CD4-positive, alpha-beta T cell (primary cell): ENCODE measurements around the gene PLXNB3. TPM values are rescaled to one million over a fixed set of nuclear protein-coding genes. Genes with fewer than 3 reads are reported as not detected.

Experiments used
- ATAC-seq: fragments of 200-7000 bp; cut with Tn5 transposase; one replicate; pipeline ENCODE4 v1.10.0; 2022; ENCODE audit warnings: mild to moderate bottlenecking; ENCODE audit not compliant: poor library complexity
- CTCF ChIA-PET: fragments of 350-600 bp; sonication (Branson Sonifier 250); formaldehyde crosslinking; loops from one replicate; lab custom pipeline; 2021; ENCODE audit warnings: antibody characterized with exemption, inconsistent platforms; lab: Charles Lee
- POLR2A ChIA-PET: fragments of 350-600 bp; sonication (Branson Sonifier 250); formaldehyde crosslinking; loops from one replicate; lab custom pipeline; 2021; ENCODE audit warnings: antibody characterized with exemption, inconsistent platforms; lab: Charles Lee
- DNase-seq, 14 experiments: peaks; one replicate each; pipeline ENCODE4 v3.0.0-alpha.2; 2013 to 2020; ENCODE audit warnings: mixed read lengths in 2 of 14
- H3K27ac ChIP-seq, 2 donors: one replicate each; pipeline versions ENCODE4 v1.5.1 to v1.7.0; 2013; ENCODE audit warnings: low read length in 2 of 2, low read depth in 1 of 2, mild to moderate bottlenecking in 1 of 2
- H3K27me3 ChIP-seq, 2 experiments: 1 replicate in 1 of 2; 2 replicates in 1 of 2; pipeline versions ENCODE4 v1.6.1 to v1.7.0; 2013; ENCODE audit warnings: low read length in 2 of 2, control low read depth in 1 of 2, mild to moderate bottlenecking in 1 of 2, moderate library complexity in 1 of 2; ENCODE audit not compliant: insufficient read depth in 2 of 2, control insufficient read depth in 1 of 2
- H3K36me3 ChIP-seq: one replicate; pipeline ENCODE4 v1.6.1; 2013; ENCODE audit warnings: low read length, control low read depth; ENCODE audit not compliant: insufficient read depth
- H3K4me1 ChIP-seq: one replicate; pipeline ENCODE4 v1.6.1; 2013; ENCODE audit warnings: low read length, control low read depth; ENCODE audit not compliant: insufficient read depth
- H3K4me3 ChIP-seq: one replicate; pipeline ENCODE4 v1.5.1; 2013; ENCODE audit warnings: mild to moderate bottlenecking, low read length, moderate library complexity
- H3K9me3 ChIP-seq, 2 experiments: 1 replicate in 1 of 2; 2 replicates in 1 of 2; pipeline versions ENCODE4 v1.6.1 to v1.7.0; 2013; ENCODE audit warnings: low read length in 2 of 2, mild to moderate bottlenecking in 2 of 2, control low read depth in 1 of 2, moderate library complexity in 1 of 2; ENCODE audit not compliant: control insufficient read depth in 1 of 2, insufficient read depth in 1 of 2
- H3K27ac Mint-ChIP-seq: one replicate; pipeline ENCODE4 v1.8.0; 2020; ENCODE audit warnings: mixed read lengths
- H3K27me3 Mint-ChIP-seq: one replicate; pipeline ENCODE4 v1.8.0; 2021; ENCODE audit warnings: mixed read lengths
- H3K36me3 Mint-ChIP-seq: one replicate; pipeline ENCODE4 v1.8.0; 2021; ENCODE audit warnings: low read depth, mixed read lengths
- H3K4me1 Mint-ChIP-seq: one replicate; pipeline ENCODE4 v1.8.0; 2021; ENCODE audit warnings: low read depth, mixed read lengths
- H3K4me3 Mint-ChIP-seq: one replicate; pipeline ENCODE4 v1.8.0; 2020; ENCODE audit warnings: mild to moderate bottlenecking, mixed read lengths
- H3K9me3 Mint-ChIP-seq: one replicate; pipeline ENCODE4 v1.8.0; 2020; ENCODE audit warnings: mixed read lengths
- CTCF ChIP-seq: fragments of 200-600 bp; IDR thresholded peaks from one replicate; pipeline ENCODE4 v1.8.0; 2022; ENCODE audit warnings: antibody characterized with exemption, mild to moderate bottlenecking
- intact Hi-C, 2 experiments: fragments of 100-400 bp; cut with DNase I in 1 of 2; cut with micrococcal nuclease in 1 of 2; formaldehyde crosslinking; loops; one replicate each; pipeline versions ENCODE4 v1.15.1 to v1.9.0; 2023 to 2025; cut with DNase I, micrococcal nuclease
- total RNA-seq, 174 experiments: library from RNA in 2 of 174; stranded (reverse) in 2 of 174; gene quantifications; one replicate each; pipeline ENCODE4 v1.2.3 and lab custom pipeline; 2021 to 2026

The PLXNB3 gene
- total RNA-seq, 2 experiments from 2014 or later = not detected

GRCh38 chrX:153734871-153735270 lies 29.2 kb upstream of the PLXNB3 start:
- Mint-ChIP-seq H3K36me3 (peaks cover 29% of the 10 kb centered on the region), H3K27me3 (no peaks in the 10 kb centered on the region), H3K27ac (no peak overlapping the region), H3K4me3 (no peak overlapping the region), H3K9me3 (no peaks in the 10 kb centered on the region), H3K4me1 (peaks cover 16% of the 10 kb centered on the region)
- ChIA-PET CTCF (no interaction called here), POLR2A (no interaction called here)
- DNase-seq (no peak), ATAC-seq (no peak)
- intact Hi-C loops = no loop called here
- peaks cover 10% of the 10 kb centered on the region for H3K36me3 ChIP-seq
- TF ChIP-seq CTCF = no peak
- no peaks in the 10 kb centered on the region for H3K27me3 ChIP-seq
- peaks cover 17% of the 10 kb centered on the region for H3K4me1 ChIP-seq
- no peak overlapping the region for H3K27ac ChIP-seq
- H3K4me3 ChIP-seq = no peak overlapping the region
- H3K9me3 ChIP-seq = no peaks in the 10 kb centered on the region

GRCh38 chrX:153735274-153735673 lies 28.8 kb upstream of the PLXNB3 start:
- H3K4me3 Mint-ChIP-seq = peak overlapping the region; percentile 20
- Histone ChIP-seq H3K4me1 (peaks cover 21% of the 10 kb centered on the region), H3K4me3 (no peak overlapping the region), H3K36me3 (peaks cover 10% of the 10 kb centered on the region), H3K9me3 (no peaks in the 10 kb centered on the region), H3K27ac (no peak overlapping the region), H3K27me3 (no peaks in the 10 kb centered on the region)
- ChIA-PET CTCF (no interaction called here), POLR2A (no interaction called here)
- DNase-seq (peak in 3 of 14 experiments; percentile 42 to 66 (median 49)), ATAC-seq (peak; percentile 48)
- H3K27me3 Mint-ChIP-seq = no peaks in the 10 kb centered on the region
- peaks cover 29% of the 10 kb centered on the region for H3K36me3 Mint-ChIP-seq
- H3K9me3 Mint-ChIP-seq = no peaks in the 10 kb centered on the region
- H3K4me1 Mint-ChIP-seq = peaks cover 20% of the 10 kb centered on the region
- H3K27ac Mint-ChIP-seq = peak overlapping the region; percentile 53
- no peak for TF ChIP-seq CTCF
- intact Hi-C loops = no loop called here

GRCh38 chrX:153736071-153736820 lies 27.8 kb upstream of the PLXNB3 start:
- POLR2A ChIA-PET = no interaction called here
- Mint-ChIP-seq H3K36me3 (peaks cover 23% of the 10 kb centered on the region), H3K9me3 (no peaks in the 10 kb centered on the region), H3K27ac (no peak overlapping the region), H3K4me3 (no peak overlapping the region), H3K27me3 (no peaks in the 10 kb centered on the region), H3K4me1 (peaks cover 23% of the 10 kb centered on the region)
- ATAC-seq (no peak), DNase-seq (no peak)
- Histone ChIP-seq H3K27me3 (no peaks in the 10 kb centered on the region), H3K27ac (no peak overlapping the region), H3K4me3 (no peak overlapping the region), H3K36me3 (peaks cover 10% of the 10 kb centered on the region), H3K9me3 (no peaks in the 10 kb centered on the region), H3K4me1 (peaks cover 31% of the 10 kb centered on the region)
- CTCF ChIA-PET = no interaction called here
- TF ChIP-seq CTCF = no peak
- intact Hi-C loops = no loop called here
